Mesodermal cell (in vitro differentiated cells): Measurements from ENCODE around the gene CRTAP.
A peak's percentile ranks its signal among the peaks of the same experiment; 100 is the strongest.
"Not testable (repeated sequence)": the region's sequence is repeated elsewhere in the genome, so short reads cannot be mapped to it uniquely, and the experiment has no call there.

Source experiments
- H3K27ac ChIP-seq: 2 replicates; pipeline ENCODE4 v1.7.0; 2013; ENCODE audit warnings: mild to moderate bottlenecking, low read depth, low read length, moderate library complexity; ENCODE audit not compliant: severe bottlenecking
- H3K36me3 ChIP-seq: 2 replicates; pipeline ENCODE4 v1.7.1; 2013; ENCODE audit warnings: mild to moderate bottlenecking, low read length, moderate library complexity; ENCODE audit not compliant: control insufficient read depth, insufficient read depth
- H3K4me1 ChIP-seq: one replicate; pipeline ENCODE4 v1.7.1; 2013; ENCODE audit warnings: mild to moderate bottlenecking, low read length; ENCODE audit not compliant: insufficient read depth, control insufficient read depth, poor library complexity, severe bottlenecking
- H3K4me3 ChIP-seq: 2 replicates; pipeline ENCODE4 v1.7.0; 2013; ENCODE audit warnings: low read length, control low read depth, mild to moderate bottlenecking; ENCODE audit not compliant: insufficient read depth, poor library complexity, severe bottlenecking; ENCODE audit errors: extremely low read depth
- H3K9me3 ChIP-seq: 2 replicates; pipeline ENCODE4 v1.7.1; 2013; ENCODE audit warnings: mild to moderate bottlenecking, low read length, moderate library complexity; ENCODE audit not compliant: control insufficient read depth
- WGBS, 2 experiments: methylation state at CpG; one replicate each; pipeline ENCODE4 v1.1.5; 2013; ENCODE audit warnings: missing lambda C conversion rate in 2 of 2; ENCODE audit not compliant: insufficient coverage in 2 of 2; 5-methylcytosine and 5-hydroxymethylcytosine counted together

The CRTAP gene

DNA sequence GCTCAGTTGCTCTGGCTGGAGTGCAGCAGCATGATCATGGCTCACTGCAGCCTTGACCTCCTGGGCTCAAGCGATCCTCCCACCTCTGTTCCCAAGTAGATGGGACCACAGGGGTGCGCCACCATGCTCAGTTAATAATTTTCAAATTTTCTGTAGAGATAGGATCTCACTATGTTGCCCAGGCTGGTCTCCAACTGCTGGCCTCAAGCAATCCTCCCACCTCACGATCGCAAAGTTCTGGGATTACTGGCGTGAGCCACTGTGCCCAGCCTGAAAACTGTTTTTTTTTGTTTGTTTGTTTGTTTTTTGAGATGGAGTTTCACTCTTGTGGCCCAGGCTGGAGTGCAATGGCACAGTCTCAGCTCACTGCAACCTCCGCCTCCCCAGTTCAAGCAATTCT lies 34.0 kb upstream of the CRTAP start:
- not testable (repeated sequence) for H3K4me1 ChIP-seq, H3K9me3 ChIP-seq, H3K36me3 ChIP-seq, H3K4me3 ChIP-seq, H3K27ac ChIP-seq
- 100% methylated on average over 4 of the region's 6 CpGs; no CpG with 5 or more reads in 1 of the 2 experiments for WGBS, 2 experiments

DNA sequence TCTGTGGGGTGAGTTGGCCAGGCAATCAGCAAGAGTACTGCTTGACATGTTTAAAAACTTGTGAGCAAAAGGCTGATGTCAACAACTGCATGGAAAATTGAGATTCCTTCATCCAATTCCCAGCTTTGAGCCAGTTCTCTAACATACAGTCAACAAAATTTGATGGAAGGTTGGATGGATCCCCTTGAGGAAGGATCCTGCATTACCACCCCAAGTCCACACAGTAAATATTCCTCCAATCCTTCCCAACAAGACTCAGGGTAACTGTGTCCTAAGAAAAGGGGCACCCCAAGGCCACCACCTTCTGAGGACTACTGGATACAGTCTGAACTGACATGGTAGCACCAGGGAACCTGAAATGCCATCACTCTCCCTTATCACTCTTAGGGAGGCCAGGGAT lies 32.0 kb upstream of the CRTAP start:
- Histone ChIP-seq H3K27ac (no peak overlapping the region), H3K9me3 (no peaks in the 10 kb centered on the region), H3K4me3 (no peak overlapping the region), H3K36me3 (no peaks in the 10 kb centered on the region), H3K4me1 (no peaks in the 10 kb centered on the region)

DNA sequence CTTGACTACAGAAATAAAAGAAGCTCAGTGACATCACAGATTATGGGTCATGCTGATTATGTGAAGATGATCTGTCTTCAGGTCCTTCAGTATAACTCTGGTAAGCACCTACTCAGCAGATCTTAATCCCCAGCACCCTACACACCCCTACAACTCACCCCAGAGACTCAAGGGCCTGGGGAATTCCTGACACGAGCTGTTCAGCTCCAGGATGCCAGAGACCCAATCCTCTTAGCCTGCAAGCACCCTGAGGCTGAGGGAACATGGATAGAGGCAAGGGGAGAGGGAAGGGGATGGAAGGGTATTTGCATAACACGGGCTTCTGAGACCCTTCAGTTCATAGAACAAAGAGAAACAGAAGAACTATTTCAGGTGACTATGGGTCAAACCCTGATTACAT lies 29.9 kb upstream of the CRTAP start:
- H3K9me3 ChIP-seq, result no peaks in the 10 kb centered on the region
- H3K4me3 ChIP-seq, result no peak overlapping the region
- no peaks in the 10 kb centered on the region for H3K4me1 ChIP-seq
- no peaks in the 10 kb centered on the region for H3K36me3 ChIP-seq
- 58 to 73% methylated on average over 1 to 2 of the region's 2 CpGs for WGBS, 2 experiments
- no peak overlapping the region for H3K27ac ChIP-seq

DNA sequence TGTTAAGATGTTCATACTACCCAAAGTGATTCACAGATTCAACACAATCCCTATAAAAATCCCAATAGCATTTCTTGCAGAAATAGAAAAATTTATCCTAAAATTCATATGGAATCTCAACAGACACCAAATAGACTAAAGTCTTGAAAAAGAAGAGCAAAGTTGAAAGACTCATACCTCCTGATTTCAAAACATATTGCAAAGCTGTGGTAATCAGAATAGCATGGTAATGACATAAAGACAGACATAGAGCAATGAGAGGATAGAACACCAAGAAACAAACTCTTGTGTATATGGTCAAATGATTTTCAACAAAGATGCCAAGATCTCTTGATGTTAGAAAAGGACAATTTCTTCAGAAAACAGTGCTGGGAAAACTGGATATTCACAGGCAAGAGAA lies 25.1 kb upstream of the CRTAP start:
- H3K9me3 ChIP-seq, result no peaks in the 10 kb centered on the region
- no peaks in the 10 kb centered on the region for H3K4me1 ChIP-seq
- H3K36me3 ChIP-seq, result peaks cover 23% of the 10 kb centered on the region
- no peak overlapping the region for H3K27ac ChIP-seq
- H3K4me3 ChIP-seq, result no peak overlapping the region

DNA sequence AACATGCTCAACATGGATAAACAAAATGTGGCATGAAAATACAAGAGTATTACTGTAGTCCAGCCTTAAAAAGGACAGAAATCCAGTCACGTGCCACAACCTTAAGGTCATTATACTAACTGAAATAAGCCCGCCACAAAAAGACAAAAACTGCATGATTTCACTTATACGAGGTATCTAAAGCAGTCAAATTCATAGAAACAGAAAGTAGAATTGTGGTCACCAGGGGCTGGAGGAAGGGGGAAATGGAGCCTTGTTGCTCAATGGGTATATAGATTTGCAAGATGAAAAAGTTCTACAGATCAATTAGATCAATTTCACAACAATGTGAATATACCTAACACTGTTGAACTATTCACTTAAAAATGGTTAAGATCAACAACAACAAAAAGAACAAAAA lies 24.3 kb upstream of the CRTAP start:
- H3K4me3 ChIP-seq, result no peak overlapping the region
- WGBS, 2 experiments, result no CpG with 5 or more reads among the region's 3 CpGs
- peaks cover 28% of the 10 kb centered on the region for H3K36me3 ChIP-seq
- no peaks in the 10 kb centered on the region for H3K9me3 ChIP-seq
- H3K4me1 ChIP-seq, result no peaks in the 10 kb centered on the region
- H3K27ac ChIP-seq, result no peak overlapping the region

DNA sequence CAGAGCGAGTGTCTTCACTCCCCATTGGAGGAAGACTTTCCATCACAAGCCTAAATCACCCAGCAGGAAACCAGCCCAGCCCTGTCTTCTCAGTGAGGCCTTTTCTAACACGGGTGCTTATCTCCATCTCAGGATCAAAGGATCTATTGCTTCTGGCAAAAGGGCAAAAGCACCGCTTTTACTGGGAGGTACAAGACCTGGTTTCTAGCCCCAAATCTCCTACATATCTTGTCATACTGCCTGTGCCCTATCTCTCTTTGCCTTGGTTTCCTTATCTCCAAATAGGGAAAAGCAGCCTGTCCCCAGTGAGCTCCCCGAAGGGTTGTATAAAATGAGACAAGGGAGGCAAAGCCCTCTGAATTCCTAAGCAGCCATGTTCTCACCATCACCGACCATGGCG lies 22.1 kb upstream of the CRTAP start:
- Histone ChIP-seq H3K4me3 (no peak overlapping the region), H3K4me1 (no peaks in the 10 kb centered on the region), H3K27ac (no peak overlapping the region), H3K9me3 (no peaks in the 10 kb centered on the region), H3K36me3 (peaks cover 28% of the 10 kb centered on the region)
- 91 to 96% methylated on average over 3 to 4 of the region's 6 CpGs for WGBS, 2 experiments

DNA sequence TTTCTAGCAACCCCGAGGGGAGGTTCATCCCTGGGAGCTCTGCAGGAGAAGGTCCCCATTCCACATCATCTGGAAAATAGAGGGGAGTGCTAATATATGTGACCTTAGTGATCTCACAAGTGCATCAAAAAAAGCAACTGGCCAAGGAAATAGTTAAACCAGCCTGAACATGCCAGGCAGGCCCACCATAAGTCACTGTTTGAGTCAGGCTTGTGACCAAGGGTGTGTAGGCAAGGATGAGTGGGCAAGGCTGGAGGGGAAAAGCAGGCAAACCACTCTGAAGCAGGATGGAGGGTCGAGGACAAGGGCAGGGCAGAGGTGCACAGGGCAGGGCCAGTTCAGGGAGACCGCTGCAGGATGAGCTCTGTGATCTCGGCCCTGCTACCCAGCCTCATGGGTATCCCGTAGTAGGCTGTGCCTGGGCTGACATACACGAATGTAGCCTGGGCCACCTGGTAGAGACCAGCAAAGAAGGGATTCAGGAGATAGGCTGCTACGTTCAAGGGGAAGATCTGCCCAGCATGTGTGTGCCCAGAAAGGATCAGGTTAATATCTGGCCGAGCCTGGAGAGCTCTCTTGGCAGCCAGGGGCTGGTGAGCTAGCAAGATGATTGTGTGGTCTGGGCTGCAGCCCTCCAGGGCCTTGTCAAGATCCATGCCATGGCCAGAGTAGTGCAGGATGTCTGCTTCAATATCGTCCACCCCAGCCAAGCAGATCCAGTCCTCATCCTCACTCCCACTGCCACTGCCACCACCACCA lies 21.1 kb upstream of the CRTAP start:
- 95 to 97% methylated on average over 7 to 8 of the region's 9 CpGs for WGBS, 2 experiments
- Histone ChIP-seq H3K4me1 (peaks cover 6% of the 10 kb centered on the region), H3K36me3 (peaks cover 28% of the 10 kb centered on the region), H3K4me3 (no peak overlapping the region), H3K9me3 (no peaks in the 10 kb centered on the region), H3K27ac (no peak overlapping the region)

DNA sequence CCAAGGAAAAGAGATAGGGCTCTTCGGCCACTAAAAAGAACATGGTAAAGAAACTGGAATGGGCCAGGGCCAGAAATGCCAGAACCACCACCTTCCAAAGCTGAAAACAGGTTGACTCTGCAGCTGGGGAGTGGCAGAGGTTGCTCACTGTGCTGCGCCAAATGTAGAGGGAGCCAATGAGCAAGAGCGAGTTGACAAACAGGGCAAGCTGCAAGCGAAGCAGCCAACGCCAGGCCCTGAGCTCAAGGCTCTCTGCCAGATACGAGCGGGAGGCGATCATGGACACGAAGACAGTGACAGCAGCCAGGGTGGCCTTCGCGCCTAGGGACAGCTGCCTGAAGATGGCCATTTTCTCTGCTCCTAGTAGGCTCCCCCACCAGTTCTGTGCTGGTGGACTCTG lies 20.0 kb upstream of the CRTAP start:
- Histone ChIP-seq H3K36me3 (peaks cover 28% of the 10 kb centered on the region), H3K4me3 (no peak overlapping the region), H3K4me1 (peaks cover 7% of the 10 kb centered on the region), H3K9me3 (no peaks in the 10 kb centered on the region), H3K27ac (no peak overlapping the region)
- 94 to 95% methylated on average over 9 to 11 of the region's 11 CpGs for WGBS, 2 experiments

DNA sequence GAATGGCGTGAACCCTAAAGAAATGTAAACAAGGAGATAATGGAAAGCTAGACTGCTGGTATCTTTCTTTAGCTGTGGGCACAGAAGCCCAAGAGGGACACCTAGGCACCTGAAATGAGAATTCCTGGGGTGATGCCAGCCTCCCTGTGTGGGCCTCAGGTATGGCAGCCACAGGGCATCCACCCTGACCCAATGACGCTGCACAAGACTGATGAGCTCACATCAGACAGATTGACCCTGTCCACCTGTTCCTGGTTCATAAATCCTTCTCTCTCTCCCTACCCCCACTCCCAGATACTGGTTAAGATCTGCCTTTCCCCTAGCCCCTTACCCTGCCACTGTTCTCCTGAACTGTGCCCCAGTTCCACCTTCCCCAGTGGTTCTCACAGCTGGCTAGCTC lies 18.4 kb upstream of the CRTAP start:
- peak overlapping the region; percentile 80 for H3K4me3 ChIP-seq
- 92 to 100% methylated on average over 2 of the region's 2 CpGs for WGBS, 2 experiments
- peaks cover 7% of the 10 kb centered on the region for H3K4me1 ChIP-seq
- H3K36me3 ChIP-seq, result peaks cover 26% of the 10 kb centered on the region
- H3K27ac ChIP-seq, result no peak overlapping the region
- H3K9me3 ChIP-seq, result no peaks in the 10 kb centered on the region

DNA sequence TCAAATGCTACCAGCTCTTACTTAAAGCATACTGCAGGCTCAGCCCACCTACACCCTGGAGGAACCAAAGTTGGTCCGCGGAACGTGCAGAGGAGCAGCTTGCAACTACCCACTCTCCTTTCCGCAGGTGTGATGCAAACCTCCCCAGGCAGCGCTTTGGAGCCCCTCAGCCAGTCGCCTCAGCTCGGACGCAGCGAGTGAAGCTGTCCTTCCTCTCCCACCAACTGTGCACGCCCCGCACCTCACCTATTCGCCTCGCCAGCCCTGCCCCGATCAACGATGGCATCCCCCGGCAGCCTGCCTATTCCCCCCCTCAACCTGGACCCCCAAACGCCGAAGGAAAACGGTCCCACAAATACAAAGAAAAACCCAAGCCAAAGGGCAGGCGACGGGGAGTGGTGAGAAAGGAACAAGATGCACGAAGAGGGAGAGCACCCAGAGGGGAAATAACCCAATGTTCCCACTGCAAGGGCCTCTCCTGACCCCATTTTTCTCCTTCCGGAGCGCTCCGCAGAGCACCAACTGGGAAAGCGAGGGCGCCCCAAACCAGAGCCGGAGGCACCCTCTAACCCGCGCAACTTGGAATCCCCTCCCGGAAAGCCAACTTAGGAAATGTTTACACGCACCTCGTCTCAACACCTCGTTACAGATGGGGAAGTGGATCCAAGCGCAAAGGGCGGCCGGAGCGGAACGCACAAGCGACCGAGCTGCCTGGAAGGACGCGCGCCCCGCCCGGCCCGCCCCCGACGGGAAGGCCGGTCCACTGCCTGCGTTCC lies 17.5 kb upstream of the CRTAP start:
- Histone ChIP-seq H3K36me3 (peaks cover 21% of the 10 kb centered on the region), H3K4me1 (peaks cover 7% of the 10 kb centered on the region), H3K4me3 (peak overlapping the region; percentile 80), H3K9me3 (no peaks in the 10 kb centered on the region), H3K27ac (peak overlapping the region; percentile 85)
- 1% methylated on average over 18 to 35 of the region's 51 CpGs for WGBS, 2 experiments

DNA sequence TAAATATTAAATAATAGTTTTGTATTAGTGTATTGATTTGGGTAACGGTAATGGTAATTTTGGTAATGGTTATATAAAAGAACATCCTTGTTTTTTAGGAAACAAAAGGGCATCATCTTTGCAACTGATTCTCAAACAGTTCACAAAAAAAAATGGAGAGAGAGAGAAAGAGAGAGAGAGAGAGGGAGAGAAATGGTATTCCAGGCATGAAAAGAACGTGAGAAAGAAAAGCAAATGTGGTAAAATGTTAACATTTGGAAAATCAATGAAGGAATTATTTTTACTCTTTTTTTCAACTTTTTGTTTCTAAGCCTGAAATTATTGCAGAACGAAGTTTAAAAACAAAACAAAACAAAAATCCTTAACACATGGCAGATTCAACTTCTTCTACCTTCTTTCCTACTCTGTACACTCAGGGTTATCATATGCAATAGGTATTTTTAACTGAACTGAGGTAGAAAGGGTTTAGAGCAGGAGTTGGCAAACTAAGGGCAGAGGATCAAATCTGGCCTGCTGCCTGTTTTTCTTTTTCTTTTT lies 14.6 kb upstream of the CRTAP start:
- no peaks in the 10 kb centered on the region for H3K9me3 ChIP-seq
- 88 to 100% methylated on average over 1 of the region's 3 CpGs for WGBS, 2 experiments

More for the DNA sequence above, 14.6 kb upstream of the CRTAP start:
- no peak overlapping the region for H3K27ac ChIP-seq
- no peak overlapping the region for H3K4me3 ChIP-seq
- peaks cover under 1% of the 10 kb centered on the region for H3K36me3 ChIP-seq
- peaks cover 7% of the 10 kb centered on the region for H3K4me1 ChIP-seq
